Suprapubic skin (tissue), 4 donors: ENCODE data around the gene NCF4. TPM values are rescaled to one million over a fixed set of nuclear protein-coding genes. Genes with fewer than 3 reads are reported as not detected.

Source experiments
- DNase-seq, 2 donors: peaks; one replicate each; pipeline ENCODE4 v3.0.0-alpha.2; 2019; ENCODE audit warnings: low spot score in 2 of 2
- H3K27ac ChIP-seq: fragments of 200-600 bp; sonication (generic); one replicate; pipeline ENCODE4 v1.5.1; 2019
- H3K27me3 ChIP-seq: fragments of 200-600 bp; sonication (generic); one replicate; pipeline ENCODE4 v1.5.1; 2019
- H3K36me3 ChIP-seq: fragments of 200-600 bp; sonication (generic); one replicate; pipeline ENCODE4 v1.5.1; 2019
- H3K4me1 ChIP-seq: fragments of 200-600 bp; sonication (generic); one replicate; pipeline ENCODE4 v1.5.1; 2019
- H3K4me3 ChIP-seq: fragments of 200-600 bp; sonication (generic); one replicate; pipeline ENCODE4 v1.5.1; 2019; ENCODE audit warnings: mild to moderate bottlenecking
- H3K9me3 ChIP-seq: fragments of 200-600 bp; sonication (generic); one replicate; pipeline ENCODE4 v1.5.1; 2019
- EP300 ChIP-seq: sonication (generic); formaldehyde crosslinking; IDR thresholded peaks from one replicate; pipeline ENCODE4 v1.6.1; 2017; ENCODE audit warnings: antibody characterized with exemption
- POLR2A ChIP-seq, 2 donors: fragments of 450-650 bp; IDR thresholded peaks; one replicate each; pipeline ENCODE4 v1.6.1; 2017; ENCODE audit warnings: antibody characterized with exemption in 2 of 2, mild to moderate bottlenecking in 2 of 2, moderate library complexity in 2 of 2
- POLR2AphosphoS5 ChIP-seq, 3 donors: sonication (generic); formaldehyde crosslinking; IDR thresholded peaks; one replicate each; pipeline ENCODE4 v1.6.1; 2017; ENCODE audit warnings: antibody characterized with exemption in 3 of 3
- WGBS: methylation state at CpG from one replicate; pipeline ENCODE4 v1.1.5; 2018; 5-methylcytosine and 5-hydroxymethylcytosine counted together
- total RNA-seq, 4 donors: library from RNA; depleted of rRNA; stranded (reverse); fragments of >200 nt; gene quantifications; one replicate each; pipeline ENCODE4 v1.1.0, GENCODE V29; 2016
- TF ChIP-seq, protein P1 (sequence below), 2 donors: fragments of 200-600 bp in 1 of 2; fragments of 450-650 bp in 1 of 2; sonication (generic) in 1 of 2; IDR thresholded peaks; one replicate each; pipeline ENCODE4 v1.5.1; 2016 to 2019; ENCODE audit warnings: antibody characterized with exemption in 2 of 2, mild to moderate bottlenecking in 1 of 2, moderate library complexity in 1 of 2

Gene NCF4
- total RNA-seq, 4 donors from 2014 or later, result 1.1 to 4.5 (median 3.1) TPM

DNA sequence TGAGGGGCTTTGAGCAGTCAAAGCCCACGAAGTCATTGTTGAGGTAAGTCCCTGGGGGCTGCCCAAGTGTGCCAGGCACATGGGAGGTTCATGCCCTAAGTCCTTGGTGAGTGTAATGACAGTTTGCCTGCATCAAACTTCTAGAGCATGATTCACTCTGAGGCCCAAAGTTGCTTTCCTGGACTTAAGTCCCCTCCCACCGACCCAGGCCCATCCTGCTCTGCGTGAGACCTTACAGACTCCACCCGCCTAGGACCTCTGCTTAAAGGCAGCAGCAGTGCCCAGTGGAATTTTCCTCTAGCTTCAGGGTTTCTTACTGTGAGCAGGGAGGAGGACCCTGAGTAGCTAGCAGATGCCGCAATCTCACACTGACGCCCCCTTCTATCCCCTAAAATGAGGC lies 38.2 kb upstream of the NCF4 start:
- H3K4me3 ChIP-seq, result no peak overlapping the region
- H3K4me1 ChIP-seq, result no peaks in the 10 kb centered on the region
- peaks cover 65% of the 10 kb centered on the region for H3K27me3 ChIP-seq
- TF ChIP-seq, protein P1, sequence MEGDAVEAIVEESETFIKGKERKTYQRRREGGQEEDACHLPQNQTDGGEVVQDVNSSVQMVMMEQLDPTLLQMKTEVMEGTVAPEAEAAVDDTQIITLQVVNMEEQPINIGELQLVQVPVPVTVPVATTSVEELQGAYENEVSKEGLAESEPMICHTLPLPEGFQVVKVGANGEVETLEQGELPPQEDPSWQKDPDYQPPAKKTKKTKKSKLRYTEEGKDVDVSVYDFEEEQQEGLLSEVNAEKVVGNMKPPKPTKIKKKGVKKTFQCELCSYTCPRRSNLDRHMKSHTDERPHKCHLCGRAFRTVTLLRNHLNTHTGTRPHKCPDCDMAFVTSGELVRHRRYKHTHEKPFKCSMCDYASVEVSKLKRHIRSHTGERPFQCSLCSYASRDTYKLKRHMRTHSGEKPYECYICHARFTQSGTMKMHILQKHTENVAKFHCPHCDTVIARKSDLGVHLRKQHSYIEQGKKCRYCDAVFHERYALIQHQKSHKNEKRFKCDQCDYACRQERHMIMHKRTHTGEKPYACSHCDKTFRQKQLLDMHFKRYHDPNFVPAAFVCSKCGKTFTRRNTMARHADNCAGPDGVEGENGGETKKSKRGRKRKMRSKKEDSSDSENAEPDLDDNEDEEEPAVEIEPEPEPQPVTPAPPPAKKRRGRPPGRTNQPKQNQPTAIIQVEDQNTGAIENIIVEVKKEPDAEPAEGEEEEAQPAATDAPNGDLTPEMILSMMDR (IDR thresholded peaks at IDR 0.05), result no peak
- no peak for TF ChIP-seq EP300
- TF ChIP-seq POLR2AphosphoS5 (IDR thresholded peaks at IDR 0.05), result no peak
- TF ChIP-seq POLR2A (IDR thresholded peaks at IDR 0.05), result no peak
- no peak overlapping the region for H3K27ac ChIP-seq
- H3K36me3 ChIP-seq, result no peaks in the 10 kb centered on the region
- H3K9me3 ChIP-seq, result no peaks in the 10 kb centered on the region
- DNase-seq, result no peak
- 72% methylated on average over 6 of the region's 6 CpGs for WGBS

DNA sequence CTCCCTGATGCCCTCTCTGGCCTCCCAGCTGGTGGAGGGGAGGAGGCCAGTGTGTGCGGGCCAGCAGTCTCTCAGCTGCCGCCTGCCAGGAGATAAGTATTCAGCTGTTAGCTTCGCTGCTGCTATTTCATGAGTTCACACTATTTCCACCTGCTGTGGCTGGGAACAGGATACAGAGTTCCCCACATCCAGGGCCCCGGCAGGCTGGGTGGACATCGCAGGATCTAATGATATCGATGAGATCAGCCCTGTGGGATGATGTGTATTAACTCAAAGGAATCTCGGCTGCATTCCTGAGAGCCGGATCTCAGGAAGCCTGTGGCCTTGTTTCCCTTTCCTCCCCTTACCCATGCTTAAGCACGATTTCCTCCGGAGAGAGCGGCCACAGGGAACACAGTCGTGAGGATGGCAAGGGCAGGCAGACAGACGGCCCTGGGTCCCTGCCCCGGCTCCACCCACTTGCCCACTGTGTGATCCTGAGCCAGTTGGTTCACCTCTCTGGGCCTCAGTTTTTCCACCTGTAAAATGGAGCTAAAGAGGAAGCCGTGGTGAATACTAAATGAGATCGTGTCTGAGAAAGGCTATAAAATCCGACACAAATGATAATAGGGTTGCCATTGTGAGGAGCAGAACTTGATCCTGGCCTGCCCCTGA lies 37.5 kb upstream of the NCF4 start:
- Histone ChIP-seq H3K4me1 (no peaks in the 10 kb centered on the region), H3K4me3 (no peak overlapping the region), H3K27me3 (peaks cover 58% of the 10 kb centered on the region), H3K36me3 (no peaks in the 10 kb centered on the region), H3K9me3 (no peaks in the 10 kb centered on the region), H3K27ac (no peak overlapping the region)
- no peak for DNase-seq
- 53% methylated on average over 11 of the region's 17 CpGs for WGBS
- TF ChIP-seq POLR2A (IDR thresholded peaks at IDR 0.05) (no peak), POLR2AphosphoS5 (IDR thresholded peaks at IDR 0.05) (no peak), EP300 (no peak)
- TF ChIP-seq, protein P1 (IDR thresholded peaks at IDR 0.05), result no peak

DNA sequence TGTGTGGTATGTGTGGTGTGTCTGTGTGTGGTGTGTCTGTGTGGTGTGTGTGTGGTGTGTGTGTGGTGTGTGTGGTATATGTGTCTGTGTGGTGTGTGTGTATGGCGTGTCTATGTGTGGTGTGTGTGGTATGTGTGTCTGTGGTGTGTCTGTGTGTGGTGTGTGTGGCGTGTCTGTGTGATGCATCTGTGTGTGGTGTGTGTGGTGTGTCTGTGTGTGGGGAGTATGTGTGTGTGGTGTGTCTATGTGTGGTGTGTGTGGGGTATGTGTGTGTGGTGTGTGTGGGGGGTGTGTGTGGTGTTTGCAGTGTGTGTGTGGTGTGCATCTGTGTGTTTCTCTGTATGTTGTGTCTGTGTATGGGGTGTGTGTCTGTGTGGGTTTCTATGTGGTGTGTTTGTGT lies 36.2 kb upstream of the NCF4 start:
- TF ChIP-seq POLR2A (IDR thresholded peaks at IDR 0.05) (no peak), EP300 (no peak), POLR2AphosphoS5 (IDR thresholded peaks at IDR 0.05) (no peak)
- TF ChIP-seq, protein P1 (IDR thresholded peaks at IDR 0.05), result no peak
- Histone ChIP-seq H3K9me3 (no peaks in the 10 kb centered on the region), H3K27me3 (peaks cover 44% of the 10 kb centered on the region), H3K36me3 (no peaks in the 10 kb centered on the region), H3K4me1 (no peaks in the 10 kb centered on the region), H3K4me3 (no peak overlapping the region), H3K27ac (no peak overlapping the region)
- 86% methylated on average over 2 of the region's 2 CpGs for WGBS
- peak in 1 of 2 donors; percentile 10 for DNase-seq

DNA sequence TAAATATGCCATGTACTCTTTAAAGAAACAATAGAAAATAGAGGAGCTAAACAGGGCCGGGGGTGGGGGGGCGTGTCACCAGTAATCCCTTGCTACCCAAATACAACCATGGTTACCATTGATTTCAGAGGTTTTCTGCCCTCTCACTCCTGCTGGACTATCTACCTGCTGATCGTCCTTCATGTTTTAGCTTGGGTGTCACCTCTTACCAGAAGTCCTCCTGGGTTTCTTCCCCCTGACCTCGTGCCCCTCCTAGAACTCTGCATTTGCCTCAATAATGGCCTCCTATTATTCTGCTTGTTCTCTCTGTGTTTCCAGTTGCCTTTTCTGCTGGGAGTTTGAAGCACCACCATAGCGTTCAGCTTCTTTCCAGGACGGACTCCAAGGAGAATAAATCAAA lies 34.5 kb upstream of the NCF4 start:
- DNase-seq, result no peak
- no peaks in the 10 kb centered on the region for H3K9me3 ChIP-seq
- H3K4me1 ChIP-seq, result no peaks in the 10 kb centered on the region
- TF ChIP-seq POLR2AphosphoS5 (IDR thresholded peaks at IDR 0.05) (no peak), EP300 (no peak), POLR2A (IDR thresholded peaks at IDR 0.05) (no peak)
- TF ChIP-seq, protein P1 (IDR thresholded peaks at IDR 0.05), result no peak
- peaks cover 34% of the 10 kb centered on the region for H3K27me3 ChIP-seq
- 74% methylated on average over 6 of the region's 6 CpGs for WGBS
- H3K27ac ChIP-seq, result no peak overlapping the region
- H3K4me3 ChIP-seq, result no peak overlapping the region
- no peaks in the 10 kb centered on the region for H3K36me3 ChIP-seq

DNA sequence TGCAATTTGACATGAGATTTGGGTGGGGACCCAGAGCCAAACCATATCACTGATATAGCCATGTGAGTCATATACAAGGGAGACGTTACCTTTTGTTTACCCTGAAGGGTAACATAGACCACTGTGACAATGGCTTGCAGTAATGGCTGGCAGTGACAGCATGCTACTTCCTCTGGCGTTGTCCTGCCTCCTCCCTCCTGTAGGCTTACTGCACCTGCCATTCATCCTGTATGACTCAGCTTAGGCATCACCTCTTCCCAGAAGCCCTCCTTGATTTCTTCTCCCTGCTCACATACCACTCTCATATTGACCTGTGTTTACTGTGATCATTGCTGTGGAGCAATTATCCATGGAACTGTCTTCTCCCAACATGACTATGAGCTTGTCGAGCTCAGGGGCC lies 32.0 kb upstream of the NCF4 start:
- TF ChIP-seq POLR2AphosphoS5 (IDR thresholded peaks at IDR 0.05) (no peak), EP300 (no peak), POLR2A (IDR thresholded peaks at IDR 0.05) (no peak)
- TF ChIP-seq, protein P1 (IDR thresholded peaks at IDR 0.05), result no peak
- Histone ChIP-seq H3K36me3 (no peaks in the 10 kb centered on the region), H3K27ac (no peak overlapping the region), H3K9me3 (no peaks in the 10 kb centered on the region), H3K4me3 (no peak overlapping the region), H3K4me1 (no peaks in the 10 kb centered on the region), H3K27me3 (peaks cover 21% of the 10 kb centered on the region)
- no peak for DNase-seq
- 55% methylated on average over 2 of the region's 3 CpGs for WGBS
